IMR-90 (cell line): ENCODE measurements around the gene ZNF488. TPM values are rescaled to one million over a fixed set of nuclear protein-coding genes. Genes with fewer than 3 reads are reported as not detected.

ENCODE experiments used
- ATAC-seq: fragments of 200-7000 bp; cut with Tn5 transposase; 2 replicates; pipeline ENCODE4 v1.9.1; 2020; ENCODE audit warnings: low read depth, mild to moderate bottlenecking, moderate library complexity
- BruUV-seq: library from RNA; stranded (reverse); fragments of 400-500 nt; replicated peaks from 2 replicates; lab custom pipeline; 2021; lab: Mats Ljungman, UMichigan
- CTCF ChIA-PET: fragments of 300-600 bp; formaldehyde crosslinking; extraction: SDS; loops from one replicate; lab custom pipeline; 2021; ENCODE audit warnings: antibody characterized with exemption; lab: Yijun Ruan, JAX
- POLR2A ChIA-PET: fragments of 300-600 bp; sonication (Branson Sonifier 250); formaldehyde crosslinking; loops from one replicate; lab custom pipeline; 2022; ENCODE audit warnings: antibody characterized with exemption; ENCODE audit not compliant: unreplicated experiment; lab: Charles Lee
- DNase-seq: peaks from one replicate; pipeline ENCODE4 v3.0.0; 2013
- H2AFZ ChIP-seq: replicated peaks from 2 replicates; pipeline ENCODE3; 2013; ENCODE audit warnings: low read length, mild to moderate bottlenecking; ENCODE audit not compliant: poor library complexity
- H2AK5ac ChIP-seq: 2 replicates; pipeline ENCODE4 v1.6.1; 2013; ENCODE audit warnings: low read depth, low read length, inconsistent platforms
- H2AK9ac ChIP-seq: replicated peaks from 2 replicates; pipeline ENCODE3; 2013; ENCODE audit warnings: mild to moderate bottlenecking, low read depth, low read length, moderate library complexity; ENCODE audit not compliant: poor library complexity
- H2BK120ac ChIP-seq: 2 replicates; pipeline ENCODE4 v1.6.1; 2013; ENCODE audit warnings: low read depth, low read length, inconsistent platforms
- H2BK15ac ChIP-seq: 3 replicates; pipeline ENCODE4 v1.6.1; 2013; ENCODE audit warnings: low read depth, low read length, inconsistent platforms
- H2BK20ac ChIP-seq: 2 replicates; pipeline ENCODE4 v1.6.1; 2013; ENCODE audit warnings: low read depth, mild to moderate bottlenecking, inconsistent platforms, low read length, moderate library complexity
- H2BK5ac ChIP-seq: 2 replicates; pipeline ENCODE4 v1.6.1; 2013; ENCODE audit warnings: mild to moderate bottlenecking, low read depth, low read length, inconsistent platforms; ENCODE audit not compliant: poor library complexity, severe bottlenecking
- H3K14ac ChIP-seq: replicated peaks from 2 replicates; pipeline ENCODE4 v1.6.1; 2013; ENCODE audit warnings: low read depth, low read length, inconsistent platforms
- H3K18ac ChIP-seq: 2 replicates; pipeline ENCODE4 v1.6.1; 2013; ENCODE audit warnings: low read depth, low read length, control low read depth
- H3K23ac ChIP-seq: 2 replicates; pipeline ENCODE4 v1.6.1; 2013; ENCODE audit warnings: low read depth, low read length, inconsistent platforms
- H3K27ac ChIP-seq: 2 replicates; pipeline ENCODE4 v1.5.1; 2013; ENCODE audit warnings: mild to moderate bottlenecking, control low read depth, low read length; ENCODE audit not compliant: insufficient read depth
- H3K27me3 ChIP-seq: 2 replicates; pipeline ENCODE4 v1.6.1; 2013; ENCODE audit warnings: low read length; ENCODE audit not compliant: control insufficient read depth, insufficient read depth
- H3K36me3 ChIP-seq: 2 replicates; pipeline ENCODE4 v1.6.1; 2013; ENCODE audit warnings: low read length, mixed read lengths; ENCODE audit not compliant: control insufficient read depth, insufficient read depth
- H3K4ac ChIP-seq: 2 replicates; pipeline ENCODE4 v1.6.1; 2013; ENCODE audit warnings: low read depth, low read length, inconsistent platforms
- H3K4me1 ChIP-seq: 2 replicates; pipeline ENCODE4 v1.6.1; 2013; ENCODE audit warnings: low read length, mixed read lengths; ENCODE audit not compliant: control insufficient read depth, insufficient read depth
- H3K4me2 ChIP-seq: 2 replicates; pipeline ENCODE4 v1.6.1; 2013; ENCODE audit warnings: low read depth, mild to moderate bottlenecking, control low read depth, low read length, moderate library complexity
- H3K4me3 ChIP-seq: 2 replicates; pipeline ENCODE4 v1.5.1; 2013; ENCODE audit warnings: low read depth, mild to moderate bottlenecking, control low read depth, low read length, moderate library complexity; ENCODE audit not compliant: insufficient read depth
- H3K56ac ChIP-seq: 2 replicates; pipeline ENCODE4 v1.6.1; 2013; ENCODE audit warnings: low read length, inconsistent platforms; ENCODE audit not compliant: insufficient read depth; ENCODE audit errors: extremely low read depth
- H3K79me1 ChIP-seq, 2 experiments: 2 replicates each; pipeline ENCODE4 v1.6.1; 2013; ENCODE audit warnings: low read length in 2 of 2, inconsistent platforms in 1 of 2, low read depth in 1 of 2
- H3K9ac ChIP-seq: 2 replicates; pipeline ENCODE4 v1.6.1; 2013; ENCODE audit warnings: low read depth, low read length, control low read depth
- H3K9me1 ChIP-seq: 2 replicates; pipeline ENCODE4 v1.6.1; 2013; ENCODE audit warnings: low read length, inconsistent platforms; ENCODE audit not compliant: insufficient read depth
- H3K9me3 ChIP-seq: 2 replicates; pipeline ENCODE4 v1.6.1; 2013; ENCODE audit warnings: low read length; ENCODE audit not compliant: control insufficient read depth, insufficient read depth
- H4K20me1 ChIP-seq: 2 replicates; pipeline ENCODE4 v1.6.1; 2013; ENCODE audit warnings: low read length, inconsistent platforms; ENCODE audit not compliant: insufficient read depth
- H4K5ac ChIP-seq: 2 replicates; pipeline ENCODE4 v1.6.1; 2013; ENCODE audit warnings: mild to moderate bottlenecking, low read depth, low read length, control low read depth
- H4K8ac ChIP-seq, 2 experiments: 2 replicates each; pipeline ENCODE4 v1.6.1; 2013; ENCODE audit warnings: low read depth in 2 of 2, low read length in 2 of 2, control low read depth in 1 of 2, inconsistent platforms in 1 of 2
- H4K91ac ChIP-seq: 2 replicates; pipeline ENCODE4 v1.6.1; 2013; ENCODE audit warnings: low read depth, low read length, inconsistent platforms; ENCODE audit not compliant: insufficient read depth
- BHLHE40 ChIP-seq: fragments of 150-350 bp; IDR thresholded peaks from 2 replicates; pipeline ENCODE4 v1.6.1; 2016; ENCODE audit warnings: mild to moderate bottlenecking, low read depth, low read length
- CEBPB ChIP-seq: IDR thresholded peaks from 2 replicates; pipeline ENCODE4 v1.6.1; 2012; ENCODE audit warnings: low read depth, low read length, improper control_type of control experiment
- CHD1 ChIP-seq: IDR thresholded peaks from 2 replicates; pipeline ENCODE4 v1.6.1; 2012; ENCODE audit warnings: low read depth, low read length, improper control_type of control experiment
- FOS ChIP-seq: fragments of 150-350 bp; IDR thresholded peaks from 2 replicates; pipeline ENCODE4 v1.6.1; 2016; ENCODE audit warnings: low read depth, low read length
- MAFK ChIP-seq: IDR thresholded peaks from 2 replicates; pipeline ENCODE4 v1.6.1; 2012; ENCODE audit warnings: low read depth, low read length, improper control_type of control experiment
- MAZ ChIP-seq: IDR thresholded peaks from 2 replicates; pipeline ENCODE4 v1.6.1; 2012; ENCODE audit warnings: low read depth, mild to moderate bottlenecking, low read length, improper control_type of control experiment, moderate library complexity, borderline replicate concordance
- MXI1 ChIP-seq: IDR thresholded peaks from 2 replicates; pipeline ENCODE4 v1.6.1; 2012; ENCODE audit warnings: low read depth, mild to moderate bottlenecking, low read length, moderate library complexity, borderline replicate concordance
- NFE2L2 ChIP-seq: fragments of 150-350 bp; IDR thresholded peaks from 2 replicates; pipeline ENCODE4 v1.6.1; 2016; ENCODE audit warnings: low read depth, mild to moderate bottlenecking, low read length
- POLR2A ChIP-seq: IDR thresholded peaks from 2 replicates; pipeline ENCODE4 v1.6.1; 2012; ENCODE audit warnings: mild to moderate bottlenecking, low read depth, low read length
- RAD21 ChIP-seq: IDR thresholded peaks from 2 replicates; pipeline ENCODE4 v1.6.1; 2012; ENCODE audit warnings: low read length, improper control_type of control experiment
- RCOR1 ChIP-seq: IDR thresholded peaks from 2 replicates; pipeline ENCODE4 v1.6.1; 2012; ENCODE audit warnings: mild to moderate bottlenecking, low read length, improper control_type of control experiment; ENCODE audit not compliant: insufficient replicate concordance
- RFX5 ChIP-seq: IDR thresholded peaks from 2 replicates; pipeline ENCODE4 v1.8.0; 2012; ENCODE audit warnings: low read depth, mild to moderate bottlenecking, low read length, moderate library complexity
- SMC3 ChIP-seq: fragments of 150-350 bp; IDR thresholded peaks from 2 replicates; pipeline ENCODE4 v1.6.1; 2016; ENCODE audit warnings: low read depth, mild to moderate bottlenecking, antibody characterized with exemption, low read length, moderate library complexity
- WGBS, 2 experiments: methylation state at CpG; one replicate each; pipeline versions ENCODE4 v1.1.5 to v1.1.7; 2013; ENCODE audit warnings: missing lambda C conversion rate in 2 of 2; ENCODE audit not compliant: insufficient read length in 1 of 2; ENCODE audit errors: extremely low coverage in 2 of 2; 5-methylcytosine and 5-hydroxymethylcytosine counted together
- dilution Hi-C: fragments of 300-500 bp; cut with HindIII; formaldehyde crosslinking; loops from one replicate; pipeline ENCODE4 v1.14.3; 2018; ENCODE audit warnings: low sequenced_read_pairs; ENCODE audit not compliant: unreplicated experiment
- in situ Hi-C: fragments of 300-500 bp; cut with MboI; formaldehyde crosslinking; loops from 3 replicates; pipeline ENCODE4 v1.14.3; 2019; ENCODE audit warnings: low sequenced_read_pairs, inconsistent platforms, mixed read lengths
- intact Hi-C: fragments of 100-400 bp; cut with micrococcal nuclease; formaldehyde crosslinking; loops from 2 replicates; pipeline ENCODE4 v1.10.0; 2022
- polyA plus RNA-seq, 3 experiments: library from polyadenylated mRNA; depleted of rRNA; stranded (reverse); fragments of >200 nt; gene quantifications; 2 replicates each; pipeline ENCODE4 v1.2.3, GENCODE V29; 2012; ENCODE audit warnings: low replicate concordance in 1 of 3
- total RNA-seq: library from RNA; depleted of rRNA; stranded (reverse); fragments of >200 nt; gene quantifications from 2 replicates; pipeline ENCODE4 v1.2.3, GENCODE V29; 2012
- TF ChIP-seq, protein P1 (sequence below): conservative IDR thresholded peaks from 2 replicates; pipeline ENCODE4 v1.5.1; 2012; ENCODE audit warnings: mild to moderate bottlenecking, low read depth, low read length, improper control_type of control experiment
- TF ChIP-seq, protein P2 (sequence below): fragments of 150-350 bp; IDR thresholded peaks from 2 replicates; pipeline ENCODE4 v1.6.1; 2017; ENCODE audit warnings: mild to moderate bottlenecking, antibody characterized with exemption, low read length, low read depth
- TF ChIP-seq, protein P3 (sequence below): fragments of 150-350 bp; IDR thresholded peaks from 2 replicates; pipeline ENCODE4 v1.6.1; 2016; ENCODE audit warnings: low read depth, mild to moderate bottlenecking, low read length, moderate library complexity, borderline replicate concordance

Gene ZNF488
- total and polyA plus RNA-seq, 2 of the 4 experiments (the other 2 are of a cell fraction) = under 0.01 to 0.14 TPM

DNA sequence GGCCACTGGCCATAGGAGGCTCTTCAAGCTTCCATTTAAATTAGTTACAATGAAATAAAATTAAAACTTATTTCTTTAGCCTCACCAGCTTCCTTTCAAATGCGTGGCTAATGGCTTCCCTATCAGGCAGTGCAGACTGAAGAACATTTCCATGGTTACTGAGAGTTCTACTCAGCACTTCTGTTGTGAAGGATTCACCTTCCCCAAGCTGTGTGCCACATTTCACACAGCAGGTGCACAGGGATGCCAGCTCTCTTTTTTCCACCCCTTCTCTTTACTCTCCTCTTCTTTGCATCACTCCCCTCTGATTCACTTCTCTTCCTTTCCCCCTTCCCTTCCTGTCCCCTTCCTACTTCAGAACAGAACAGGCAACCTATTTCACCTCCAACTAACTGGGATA is 61.0 kb downstream of the ZNF488 start:
- Histone ChIP-seq H4K5ac (no peak overlapping the region), H3K27me3 (peaks cover 43% of the 10 kb centered on the region), H3K4me3 (no peak overlapping the region), H4K20me1 (no peaks in the 10 kb centered on the region), H3K9me1 (peaks cover 4% of the 10 kb centered on the region; the same call in 1 of the 2 replicates), H3K9ac (no peak overlapping the region), H3K56ac (no peak overlapping the region), H3K79me1 (no peaks in the 10 kb centered on the region), H3K27ac (no peak overlapping the region), H2AK5ac (no peak overlapping the region), H2AK9ac (no peak overlapping the region), H2BK15ac (no peak overlapping the region; the same call in 2 of the 3 replicates), H3K23ac (no peak overlapping the region), H3K4me1 (no peaks in the 10 kb centered on the region), H3K36me3 (no peaks in the 10 kb centered on the region), H2BK20ac (no peak overlapping the region), H3K18ac (no peak overlapping the region), H3K14ac (no peak overlapping the region), H2BK120ac (no peak overlapping the region), H3K4ac (no peak overlapping the region), H3K4me2 (no peak overlapping the region), H4K8ac (no peak overlapping the region), H2AFZ (no peak overlapping the region), H4K91ac (no peak overlapping the region), H2BK5ac (no peak overlapping the region), H3K9me3 (no peaks in the 10 kb centered on the region)
- dilution Hi-C loops = no loop called here
- DNase-seq = no peak
- WGBS, 2 experiments = no CpG with 5 or more reads among the region's 1 CpG
- ChIA-PET POLR2A (no interaction called here), CTCF (no interaction called here)
- in situ Hi-C loops = no loop called here
- no TSS peak for BruUV-seq
- no peak for TF ChIP-seq RCOR1
- TF ChIP-seq POLR2A = no peak
- no peak for TF ChIP-seq BHLHE40
- TF ChIP-seq MXI1 = no peak
- TF ChIP-seq CEBPB = no peak
- TF ChIP-seq, protein P1, sequence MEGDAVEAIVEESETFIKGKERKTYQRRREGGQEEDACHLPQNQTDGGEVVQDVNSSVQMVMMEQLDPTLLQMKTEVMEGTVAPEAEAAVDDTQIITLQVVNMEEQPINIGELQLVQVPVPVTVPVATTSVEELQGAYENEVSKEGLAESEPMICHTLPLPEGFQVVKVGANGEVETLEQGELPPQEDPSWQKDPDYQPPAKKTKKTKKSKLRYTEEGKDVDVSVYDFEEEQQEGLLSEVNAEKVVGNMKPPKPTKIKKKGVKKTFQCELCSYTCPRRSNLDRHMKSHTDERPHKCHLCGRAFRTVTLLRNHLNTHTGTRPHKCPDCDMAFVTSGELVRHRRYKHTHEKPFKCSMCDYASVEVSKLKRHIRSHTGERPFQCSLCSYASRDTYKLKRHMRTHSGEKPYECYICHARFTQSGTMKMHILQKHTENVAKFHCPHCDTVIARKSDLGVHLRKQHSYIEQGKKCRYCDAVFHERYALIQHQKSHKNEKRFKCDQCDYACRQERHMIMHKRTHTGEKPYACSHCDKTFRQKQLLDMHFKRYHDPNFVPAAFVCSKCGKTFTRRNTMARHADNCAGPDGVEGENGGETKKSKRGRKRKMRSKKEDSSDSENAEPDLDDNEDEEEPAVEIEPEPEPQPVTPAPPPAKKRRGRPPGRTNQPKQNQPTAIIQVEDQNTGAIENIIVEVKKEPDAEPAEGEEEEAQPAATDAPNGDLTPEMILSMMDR = no peak
- no peak for TF ChIP-seq CHD1
- TF ChIP-seq MAZ = no peak
- no peak for TF ChIP-seq SMC3
- no peak for TF ChIP-seq RFX5
- TF ChIP-seq NFE2L2 = no peak
- no peak for TF ChIP-seq RAD21
- no peak for TF ChIP-seq FOS
- TF ChIP-seq MAFK = no peak
- TF ChIP-seq, protein P2, sequence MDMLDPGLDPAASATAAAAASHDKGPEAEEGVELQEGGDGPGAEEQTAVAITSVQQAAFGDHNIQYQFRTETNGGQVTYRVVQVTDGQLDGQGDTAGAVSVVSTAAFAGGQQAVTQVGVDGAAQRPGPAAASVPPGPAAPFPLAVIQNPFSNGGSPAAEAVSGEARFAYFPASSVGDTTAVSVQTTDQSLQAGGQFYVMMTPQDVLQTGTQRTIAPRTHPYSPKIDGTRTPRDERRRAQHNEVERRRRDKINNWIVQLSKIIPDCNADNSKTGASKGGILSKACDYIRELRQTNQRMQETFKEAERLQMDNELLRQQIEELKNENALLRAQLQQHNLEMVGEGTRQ = no peak
- TF ChIP-seq, protein P3, sequence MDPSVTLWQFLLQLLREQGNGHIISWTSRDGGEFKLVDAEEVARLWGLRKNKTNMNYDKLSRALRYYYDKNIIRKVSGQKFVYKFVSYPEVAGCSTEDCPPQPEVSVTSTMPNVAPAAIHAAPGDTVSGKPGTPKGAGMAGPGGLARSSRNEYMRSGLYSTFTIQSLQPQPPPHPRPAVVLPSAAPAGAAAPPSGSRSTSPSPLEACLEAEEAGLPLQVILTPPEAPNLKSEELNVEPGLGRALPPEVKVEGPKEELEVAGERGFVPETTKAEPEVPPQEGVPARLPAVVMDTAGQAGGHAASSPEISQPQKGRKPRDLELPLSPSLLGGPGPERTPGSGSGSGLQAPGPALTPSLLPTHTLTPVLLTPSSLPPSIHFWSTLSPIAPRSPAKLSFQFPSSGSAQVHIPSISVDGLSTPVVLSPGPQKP = no peak
- intact Hi-C loops = no loop called here
- ATAC-seq = no peak
